HepG2 (cell line): ENCODE measurements around the gene KRTAP10-2. TPM values are rescaled to one million over a fixed set of nuclear protein-coding genes. Genes with fewer than 3 reads are reported as not detected.

ENCODE experiments used
- ATAC-seq: fragments of 200-7000 bp; cut with Tn5 transposase; 3 replicates; pipeline ENCODE4 v1.9.1; 2020; ENCODE audit warnings: mild to moderate bottlenecking, moderate library complexity
- BruUV-seq: library from RNA; stranded (reverse); fragments of 400-500 nt; replicated peaks from 2 replicates; lab custom pipeline; 2021; lab: Mats Ljungman, UMichigan
- CTCF ChIA-PET: fragments of 300-600 bp; formaldehyde crosslinking; extraction: SDS; loops from one replicate; lab custom pipeline; 2021; ENCODE audit warnings: low total read pairs, inconsistent platforms, low intra/inter-chr PET ratio; lab: Yijun Ruan, JAX
- POLR2A ChIA-PET: fragments of 350-600 bp; sonication (Branson Sonifier 250); formaldehyde crosslinking; loops from one replicate; lab custom pipeline; 2020; ENCODE audit warnings: antibody characterized with exemption, inconsistent platforms; lab: Yijun Ruan, JAX
- DNase-seq: peaks from one replicate; pipeline ENCODE4 v3.0.0-alpha.2; 2015; ENCODE audit warnings: low spot score
- FAIRE-seq: peaks from 3 replicates; lab custom pipeline; 2011; peaks lifted over from hg19 to GRCh38; lab: Jason Lieb, UNC
- H2AFZ ChIP-seq: one replicate; pipeline ENCODE4 v1.6.1; 2011; ENCODE audit warnings: low read length, inconsistent platforms
- H3K27ac ChIP-seq: fragments of 300-600 bp; 3 replicates; pipeline ENCODE4 v1.8.0; 2011; ENCODE audit warnings: mixed run types, mild to moderate bottlenecking, mixed read lengths, low read length, inconsistent platforms; ENCODE audit not compliant: insufficient read depth; ENCODE audit errors: extremely low read length
- H3K27me3 ChIP-seq, 2 experiments: fragments of 200-600 bp in 1 of 2; 2 replicates in 1 of 2; 3 replicates in 1 of 2; pipeline versions ENCODE4 v1.6.0 to v1.8.0; 2011; ENCODE audit warnings: low read length in 2 of 2, mild to moderate bottlenecking in 2 of 2, moderate library complexity in 2 of 2, inconsistent platforms in 1 of 2; ENCODE audit not compliant: insufficient read depth in 2 of 2, control insufficient read depth in 1 of 2
- H3K36me3 ChIP-seq, 2 experiments: fragments of 200-600 bp in 1 of 2; replicated peaks in 1 of 2; 2 replicates in 1 of 2; 3 replicates in 1 of 2; pipeline versions ENCODE4 v1.5.1 to v1.8.0; 2011; ENCODE audit warnings: low read length in 2 of 2, inconsistent platforms in 1 of 2; ENCODE audit not compliant: insufficient read depth in 2 of 2, control insufficient read depth in 1 of 2
- H3K4me1 ChIP-seq: 2 replicates; pipeline ENCODE4 v1.5.1; 2012; ENCODE audit warnings: low read length, inconsistent platforms; ENCODE audit not compliant: insufficient read depth
- H3K4me2 ChIP-seq: 2 replicates; pipeline ENCODE4 v1.6.0; 2011; ENCODE audit warnings: low read depth, low read length, inconsistent platforms
- H3K4me3 ChIP-seq, 3 experiments: fragments of 200-600 bp in 1 of 3; sonication (generic), shearing (Covaris generic) in 1 of 3; replicated peaks in 1 of 3; 2 replicates each; pipeline ENCODE4 v1.5.1; 2011 to 2016; ENCODE audit warnings: low read length in 3 of 3, inconsistent platforms in 2 of 3, low read depth in 2 of 3, mild to moderate bottlenecking in 2 of 3, control low read depth in 1 of 3, mixed read lengths in 1 of 3; ENCODE audit not compliant: insufficient read depth in 1 of 3
- H3K79me2 ChIP-seq: one replicate; pipeline ENCODE4 v1.6.1; 2011; ENCODE audit warnings: low read length, inconsistent platforms; ENCODE audit not compliant: insufficient read depth
- H3K9ac ChIP-seq: 2 replicates; pipeline ENCODE4 v1.6.0; 2011; ENCODE audit warnings: mild to moderate bottlenecking, low read depth, low read length, inconsistent platforms; ENCODE audit not compliant: insufficient read depth
- H3K9me3 ChIP-seq: 2 replicates; pipeline ENCODE4 v1.5.1; 2012; ENCODE audit warnings: mild to moderate bottlenecking, low read length
- H4K20me1 ChIP-seq: 2 replicates; pipeline ENCODE4 v1.6.0; 2011; ENCODE audit warnings: inconsistent platforms, mild to moderate bottlenecking, low read length, moderate library complexity; ENCODE audit not compliant: insufficient read depth
- FOXA1 ChIP-seq, 2 experiments: fragments of 450-650 bp in 1 of 2; sonication (generic) in 1 of 2; formaldehyde crosslinking in 1 of 2; IDR thresholded peaks; 2 replicates each; pipeline versions ENCODE4 v1.4.0 to v1.6.1; 2016 to 2020; ENCODE audit warnings: missing genetic modification reagents in 1 of 2
- LRRFIP1 ChIP-seq: sonication (generic); formaldehyde crosslinking; conservative IDR thresholded peaks from 2 replicates; pipeline ENCODE4 v1.4.0; 2020; ENCODE audit warnings: missing genetic modification reagents
- ONECUT2 ChIP-seq: sonication (generic); formaldehyde crosslinking; IDR thresholded peaks from 2 replicates; pipeline ENCODE4 v1.4.0; 2020; ENCODE audit warnings: missing genetic modification reagents
- ZNF646 ChIP-seq: sonication (generic); formaldehyde crosslinking; IDR thresholded peaks from 2 replicates; pipeline ENCODE4 v1.9.0; 2021; ENCODE audit warnings: mild to moderate bottlenecking, missing genetic modification reagents
- WGBS: methylation state at CpG from one replicate; pipeline ENCODE4 v1.1.6; 2017; ENCODE audit warnings: low lambda C conversion rate; 5-methylcytosine and 5-hydroxymethylcytosine counted together
- in situ Hi-C: cut with HindIII; loops from 2 replicates; pipeline ENCODE4 v1.10.0; 2017; ENCODE audit warnings: low pct_unique_long_range_greater_than_20kb; ENCODE audit not compliant: extremely low pct_ligation_motif_present
- intact Hi-C: fragments of 100-400 bp; cut with micrococcal nuclease; formaldehyde crosslinking; loops from one replicate; pipeline ENCODE4 v1.10.0; 2022; ENCODE audit not compliant: unreplicated experiment
- polyA plus RNA-seq, 8 experiments: library from polyadenylated mRNA; depleted of rRNA in 3 of 8; stranded (reverse) in 7 of 8; unstranded in 1 of 8; fragments of >200 nt; fragmentation: Illumina TruSeq in 4 of 8; extraction: Trizol in 4 of 8; gene quantifications; 2 replicates each; pipeline versions ENCODE4 v1.2.1 to v1.2.3, GENCODE V29; 2011 to 2016; ENCODE audit warnings: low read depth in 4 of 8, missing spikeins in 1 of 8, mixed read lengths in 1 of 8; ENCODE audit not compliant: insufficient read depth in 1 of 8
- total RNA-seq, 5 experiments: library from RNA; depleted of rRNA; stranded (reverse); fragments of >200 nt; fragmentation: Illumina TruSeq; extraction: Trizol; gene quantifications; 2 replicates each; pipeline ENCODE4 v1.2.3, GENCODE V29; 2016; ENCODE audit warnings: low read depth in 1 of 5

KRTAP10-2 gene
- total and polyA plus RNA-seq, 2 of the 13 experiments (the other 11 are each of a cell fraction or from before 2014, with no cell fraction given) = not detected

GRCh38 chr21:44530221-44530902, 20.9 kb downstream of the KRTAP10-2 start:
- Histone ChIP-seq H3K27ac (no peak overlapping the region), H3K4me3 (no peak overlapping the region), H3K36me3 (no peaks in the 10 kb centered on the region), H3K27me3 (peaks cover 0 to 14% of the 10 kb centered on the region in 2 experiments; a peak in 2 of 5 replicates), H2AFZ (no peak overlapping the region), H3K9me3 (no peaks in the 10 kb centered on the region), H3K79me2 (no peaks in the 10 kb centered on the region), H3K4me1 (peaks cover 14% of the 10 kb centered on the region), H3K9ac (no peak overlapping the region), H3K4me2 (no peak overlapping the region), H4K20me1 (no peaks in the 10 kb centered on the region)
- TF ChIP-seq ZNF646 (CRISPR knock-in tag) (no peak), ONECUT2 (no peak), FOXA1 (IDR thresholded peaks at IDR 0.05) (0 out of 2 replicates have a peak, but pooled peaks have one; percentile 16), FOXA1 (CRISPR knock-in tag; IDR thresholded peaks at IDR 0.05) (no peak), LRRFIP1 (no peak)
- FAIRE-seq = no peak
- no peak for ATAC-seq
- no peak for DNase-seq
- BruUV-seq = no TSS peak
- ChIA-PET POLR2A (no interaction called here), CTCF (no interaction called here)
- intact Hi-C loops = no loop called here
- WGBS = 28% methylated on average over 3 of the region's 7 CpGs
- in situ Hi-C loops = no loop called here
